Measurements from ENCODE around the gene CDKN2AIPNL.
"Not testable (repeated sequence)": the region's sequence is repeated elsewhere in the genome, so short reads cannot be mapped to it uniquely, and the experiment has no call there.

Gene CDKN2AIPNL

DNA sequence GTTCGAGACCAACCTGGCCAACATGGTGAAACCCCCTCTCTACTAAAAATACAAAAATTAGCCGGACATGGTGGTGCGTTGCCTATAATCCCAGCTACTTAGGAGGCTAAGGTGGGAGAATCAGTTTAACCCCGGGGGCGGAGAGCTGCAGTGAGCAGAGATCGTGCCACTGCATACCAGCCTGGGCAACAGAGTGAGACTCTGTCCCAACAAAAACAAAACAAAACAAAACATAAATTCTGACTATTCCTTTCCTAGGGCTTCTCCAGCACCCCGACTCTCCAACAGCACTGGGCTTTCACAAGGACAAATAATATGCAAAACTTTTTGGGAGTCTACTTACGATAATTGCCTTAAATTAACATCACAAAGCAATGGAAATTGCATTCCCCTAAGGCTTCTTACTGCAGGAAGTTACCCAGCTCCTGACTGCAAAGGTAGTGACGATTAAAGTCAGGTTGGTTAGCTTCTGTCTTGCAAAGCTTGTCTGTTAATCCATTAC is 15.9 kb upstream of the CDKN2AIPNL start:
- H3K4me1 Mint-ChIP-seq (ENCODE audit: low read depth) = peaks cover 4% of the 10 kb centered on the region
- no peaks in the 10 kb centered on the region for H3K9me3 Mint-ChIP-seq (ENCODE audit: low read depth)
- no peak overlapping the region for H3K4me3 Mint-ChIP-seq
- H3K36me3 Mint-ChIP-seq = no peaks in the 10 kb centered on the region
- no peak overlapping the region for H3K27ac Mint-ChIP-seq
- no peaks in the 10 kb centered on the region for H3K27me3 Mint-ChIP-seq

DNA sequence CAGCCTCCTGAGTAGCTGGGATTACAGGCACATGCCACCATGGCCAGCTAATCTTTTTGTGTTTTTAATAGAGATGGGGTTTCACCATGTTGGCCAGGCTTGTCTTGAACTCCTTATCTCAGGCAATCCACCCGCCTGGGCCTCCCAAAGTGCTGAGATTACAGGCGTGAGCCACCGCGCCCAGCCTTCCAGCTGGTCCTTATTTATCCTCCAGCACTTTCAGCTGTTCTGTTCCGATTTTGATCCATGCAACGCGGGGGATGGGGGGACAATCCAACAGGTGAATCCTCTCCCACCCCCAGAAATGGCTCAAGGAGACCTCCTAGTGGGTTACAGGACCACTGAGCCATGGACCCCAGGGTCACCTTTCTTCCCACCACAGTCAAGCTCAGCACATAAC is 14.7 kb upstream of the CDKN2AIPNL start:
- Mint-ChIP-seq H3K4me1 (ENCODE audit: low read depth) (no peaks in the 10 kb centered on the region), H3K27me3 (no peaks in the 10 kb centered on the region), H3K9me3 (ENCODE audit: low read depth) (no peaks in the 10 kb centered on the region), H3K4me3 (no peak overlapping the region), H3K27ac (no peak overlapping the region), H3K36me3 (no peaks in the 10 kb centered on the region)

DNA sequence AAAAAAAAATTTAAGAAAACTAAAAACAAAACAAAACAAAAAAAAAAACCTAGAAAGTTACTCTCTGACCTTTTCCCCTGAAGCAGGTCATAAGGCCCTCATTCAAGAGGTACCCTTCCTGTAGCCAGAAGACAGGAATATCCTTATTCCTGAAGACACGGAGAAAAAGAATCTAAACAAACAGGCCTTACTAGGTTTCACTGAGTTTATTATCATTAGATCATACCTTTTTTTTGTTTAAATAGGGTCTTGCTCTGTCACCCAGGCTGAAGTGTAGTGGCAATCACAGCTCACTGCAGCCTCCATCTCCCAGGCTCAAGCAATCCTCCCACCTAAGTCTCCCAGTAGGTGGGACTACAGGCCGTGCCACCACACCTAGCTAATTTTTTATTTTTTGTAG is 11.7 kb upstream of the CDKN2AIPNL start:
- no peaks in the 10 kb centered on the region for H3K36me3 Mint-ChIP-seq
- H3K27ac Mint-ChIP-seq = no peak overlapping the region
- H3K4me3 Mint-ChIP-seq = no peak overlapping the region
- H3K27me3 Mint-ChIP-seq = no peaks in the 10 kb centered on the region
- no peaks in the 10 kb centered on the region for H3K9me3 Mint-ChIP-seq (ENCODE audit: low read depth)
- H3K4me1 Mint-ChIP-seq (ENCODE audit: low read depth) = no peaks in the 10 kb centered on the region

DNA sequence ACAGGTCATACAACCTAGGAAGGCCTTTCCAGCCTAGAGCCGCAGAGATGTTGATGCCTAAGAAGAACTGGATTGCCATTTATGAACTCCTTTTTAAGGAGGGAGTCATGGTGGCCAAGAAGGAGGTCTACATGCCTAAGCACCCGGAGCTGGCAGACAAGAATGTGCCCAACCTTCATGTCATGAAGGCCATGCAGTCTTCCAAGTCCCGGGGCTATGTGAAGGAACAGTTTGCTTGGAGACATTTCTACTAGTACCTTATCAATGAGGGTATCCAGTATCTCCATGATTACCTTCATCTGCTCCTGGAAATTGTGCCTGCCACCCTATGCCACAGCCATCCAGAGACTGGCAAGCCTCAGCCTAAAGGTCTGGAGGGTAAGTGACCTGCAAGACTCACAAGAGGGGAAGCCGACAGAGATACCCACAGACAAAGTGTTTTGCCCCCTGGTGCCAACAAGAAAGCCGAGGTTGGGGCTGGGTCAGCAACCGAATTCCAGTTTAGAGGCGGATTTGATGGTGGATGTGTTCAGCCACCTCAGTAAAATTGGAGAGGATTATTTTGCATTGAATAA is 11.2 kb upstream of the CDKN2AIPNL start:
- Mint-ChIP-seq H3K4me3 (no peak overlapping the region), H3K36me3 (no peaks in the 10 kb centered on the region), H3K9me3 (ENCODE audit: low read depth) (no peaks in the 10 kb centered on the region), H3K4me1 (ENCODE audit: low read depth) (no peaks in the 10 kb centered on the region), H3K27me3 (no peaks in the 10 kb centered on the region), H3K27ac (no peak overlapping the region)

DNA sequence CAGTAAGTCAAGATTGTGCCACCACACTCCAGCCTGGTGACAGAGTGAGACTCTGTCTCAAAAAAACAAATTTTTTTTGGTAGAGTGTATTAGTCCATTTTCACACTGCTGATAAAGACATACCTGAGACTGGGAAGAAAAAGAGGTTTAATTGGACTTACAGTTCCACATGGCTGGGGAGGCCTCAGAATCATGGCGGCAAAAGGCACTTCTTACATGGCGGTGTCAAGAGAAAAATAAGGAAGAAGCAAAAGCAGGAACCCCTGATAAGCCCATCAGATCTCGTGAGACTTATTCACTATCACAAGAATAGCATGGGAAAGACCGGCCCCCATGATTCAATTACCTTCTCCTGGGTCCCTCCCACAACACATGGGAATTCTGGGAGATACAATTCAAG is 9.4 kb upstream of the CDKN2AIPNL start:
- H3K4me3 Mint-ChIP-seq; H3K4me1 Mint-ChIP-seq (ENCODE audit: low read depth); H3K27me3 Mint-ChIP-seq; H3K36me3 Mint-ChIP-seq; H3K9me3 Mint-ChIP-seq (ENCODE audit: low read depth); H3K27ac Mint-ChIP-seq: not testable (repeated sequence)

DNA sequence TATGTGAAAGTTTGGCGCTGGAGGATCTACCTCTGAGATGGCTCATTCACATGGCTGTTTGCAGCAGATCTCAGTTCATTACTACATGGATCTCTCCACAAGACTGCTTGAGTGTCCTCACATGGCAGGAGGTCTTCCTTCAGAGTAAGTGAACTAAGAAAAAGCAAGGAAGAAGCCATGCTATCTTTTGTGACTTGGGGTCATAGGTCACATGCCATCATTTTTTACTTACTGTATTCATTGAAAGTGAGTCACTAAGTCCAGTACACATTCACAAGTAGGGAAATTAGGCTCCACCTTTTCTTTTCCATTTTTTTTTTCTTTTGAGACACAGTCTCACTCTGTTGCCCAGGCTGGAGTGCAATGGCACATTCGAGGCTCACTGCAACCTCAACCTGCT is 8.7 kb upstream of the CDKN2AIPNL start:
- H3K4me1 Mint-ChIP-seq (ENCODE audit: low read depth) = no peaks in the 10 kb centered on the region
- H3K27me3 Mint-ChIP-seq = no peaks in the 10 kb centered on the region
- no peaks in the 10 kb centered on the region for H3K36me3 Mint-ChIP-seq
- H3K27ac Mint-ChIP-seq = no peak overlapping the region
- no peaks in the 10 kb centered on the region for H3K9me3 Mint-ChIP-seq (ENCODE audit: low read depth)
- no peak overlapping the region for H3K4me3 Mint-ChIP-seq

DNA sequence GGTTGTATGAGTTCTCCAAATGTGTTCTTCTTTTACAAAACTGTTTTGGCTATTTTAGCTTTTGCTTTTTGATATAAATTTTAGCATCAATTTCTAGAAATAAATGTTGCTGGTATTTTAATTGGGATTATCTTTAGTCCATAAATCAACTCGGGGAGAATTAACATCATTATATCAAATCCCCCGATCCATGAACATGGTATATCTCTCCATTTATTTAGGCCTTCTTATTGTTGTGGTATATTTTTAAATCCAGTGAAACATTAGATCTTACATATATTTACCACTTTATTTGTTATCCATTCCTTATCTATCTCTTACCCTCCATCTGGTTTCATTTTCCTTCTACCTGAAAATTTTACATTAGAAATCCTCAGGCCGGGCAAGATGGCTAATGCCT is 7.3 kb upstream of the CDKN2AIPNL start:
- H3K9me3 Mint-ChIP-seq (ENCODE audit: low read depth) = no peaks in the 10 kb centered on the region
- H3K4me1 Mint-ChIP-seq (ENCODE audit: low read depth) = no peaks in the 10 kb centered on the region
- no peak overlapping the region for H3K27ac Mint-ChIP-seq
- H3K4me3 Mint-ChIP-seq = no peak overlapping the region
- H3K36me3 Mint-ChIP-seq = no peaks in the 10 kb centered on the region
- no peaks in the 10 kb centered on the region for H3K27me3 Mint-ChIP-seq

DNA sequence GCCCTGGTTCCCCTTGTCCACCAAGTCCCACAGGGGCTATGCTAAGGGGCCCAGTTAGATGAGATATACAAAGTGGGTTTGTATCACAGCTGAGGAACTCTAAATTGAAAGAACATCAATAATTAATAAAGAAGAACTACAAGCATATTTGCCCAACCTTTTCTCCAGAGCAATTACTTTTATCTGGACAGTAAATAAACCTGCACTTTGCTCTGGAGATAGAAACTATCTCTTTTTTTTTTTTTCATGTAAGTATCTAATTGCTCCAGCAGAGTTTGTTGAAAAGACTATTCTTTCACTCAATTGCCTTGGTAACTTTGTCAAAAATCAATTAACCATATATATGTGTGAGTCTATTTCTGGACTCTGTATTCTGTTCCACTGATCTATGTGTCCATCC is 6.0 kb upstream of the CDKN2AIPNL start:
- H3K4me3 Mint-ChIP-seq = no peak overlapping the region
- no peaks in the 10 kb centered on the region for H3K36me3 Mint-ChIP-seq
- peaks cover 8% of the 10 kb centered on the region for H3K4me1 Mint-ChIP-seq (ENCODE audit: low read depth)
- H3K9me3 Mint-ChIP-seq (ENCODE audit: low read depth) = no peaks in the 10 kb centered on the region
- no peaks in the 10 kb centered on the region for H3K27me3 Mint-ChIP-seq
- no peak overlapping the region for H3K27ac Mint-ChIP-seq

DNA sequence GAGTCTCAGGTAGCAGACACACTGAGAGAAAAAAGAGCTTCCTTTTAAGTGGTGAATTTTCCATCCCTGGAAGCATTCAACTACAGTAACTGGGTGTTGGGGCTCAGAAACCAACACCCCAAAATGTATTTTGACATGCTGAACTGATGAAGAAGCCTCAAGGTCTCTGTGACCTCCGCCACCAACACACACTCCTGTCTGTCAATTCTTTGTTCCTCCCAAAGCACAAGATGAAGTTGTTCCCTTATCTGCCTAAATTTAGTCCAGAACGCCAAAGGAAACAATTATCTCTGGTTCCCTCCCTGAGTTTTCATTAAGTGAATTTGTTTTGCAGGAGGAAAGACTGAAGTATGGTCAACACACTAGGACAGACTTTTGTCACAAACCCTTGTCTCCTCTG is 1.4 kb upstream of the CDKN2AIPNL start:
- Mint-ChIP-seq H3K36me3 (no peaks in the 10 kb centered on the region), H3K27me3 (no peaks in the 10 kb centered on the region), H3K4me1 (ENCODE audit: low read depth) (peaks cover 30% of the 10 kb centered on the region), H3K9me3 (ENCODE audit: low read depth) (no peaks in the 10 kb centered on the region), H3K4me3 (peak overlapping the region; percentile 93), H3K27ac (peak overlapping the region; percentile 28)

DNA sequence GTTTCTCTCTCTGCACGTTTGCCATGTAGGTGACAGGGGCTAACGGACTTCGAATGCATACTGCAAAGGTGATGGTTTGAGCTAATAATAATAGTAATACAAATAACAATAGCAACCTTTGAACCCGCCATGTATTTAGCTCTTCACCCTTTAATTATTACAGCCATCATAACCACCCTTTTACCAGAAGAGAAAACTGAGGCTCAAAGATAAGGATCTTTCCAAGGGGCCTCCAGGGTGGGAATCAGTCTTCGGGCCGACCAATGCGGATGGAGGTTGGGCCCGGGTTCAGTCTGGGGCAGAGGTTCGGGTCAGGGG is 494 bp downstream of the CDKN2AIPNL start:
- Mint-ChIP-seq H3K36me3 (no peaks in the 10 kb centered on the region), H3K4me3 (peak overlapping the region; percentile 93), H3K4me1 (ENCODE audit: low read depth) (peaks cover 35% of the 10 kb centered on the region), H3K9me3 (ENCODE audit: low read depth) (no peaks in the 10 kb centered on the region), H3K27ac (peak overlapping the region; percentile 86), H3K27me3 (no peaks in the 10 kb centered on the region)

DNA sequence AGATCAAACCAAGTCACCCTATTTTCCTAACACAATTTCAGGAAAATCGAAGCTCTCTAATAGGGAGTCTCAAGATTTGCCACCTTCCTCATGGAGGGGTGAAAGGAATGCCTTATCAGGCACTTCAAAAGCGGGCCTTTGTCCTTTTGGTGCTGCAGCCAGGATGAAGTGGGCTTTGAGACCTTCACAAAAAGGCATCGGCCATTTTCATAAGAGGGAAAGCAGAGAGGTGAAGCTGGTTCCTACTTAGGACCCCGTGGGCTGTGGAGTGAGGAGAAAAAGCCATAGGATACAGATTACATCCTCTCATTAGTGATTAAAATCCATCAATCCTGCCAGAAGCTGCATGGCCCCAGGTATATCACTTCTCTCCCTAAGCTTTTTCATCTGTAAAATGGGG is 859 bp downstream of the CDKN2AIPNL start:
- peak overlapping the region; percentile 86 for H3K27ac Mint-ChIP-seq
- H3K27me3 Mint-ChIP-seq = no peaks in the 10 kb centered on the region
- no peaks in the 10 kb centered on the region for H3K9me3 Mint-ChIP-seq (ENCODE audit: low read depth)
- peaks cover 38% of the 10 kb centered on the region for H3K4me1 Mint-ChIP-seq (ENCODE audit: low read depth)
- H3K4me3 Mint-ChIP-seq = peak overlapping the region; percentile 93
- no peaks in the 10 kb centered on the region for H3K36me3 Mint-ChIP-seq

DNA sequence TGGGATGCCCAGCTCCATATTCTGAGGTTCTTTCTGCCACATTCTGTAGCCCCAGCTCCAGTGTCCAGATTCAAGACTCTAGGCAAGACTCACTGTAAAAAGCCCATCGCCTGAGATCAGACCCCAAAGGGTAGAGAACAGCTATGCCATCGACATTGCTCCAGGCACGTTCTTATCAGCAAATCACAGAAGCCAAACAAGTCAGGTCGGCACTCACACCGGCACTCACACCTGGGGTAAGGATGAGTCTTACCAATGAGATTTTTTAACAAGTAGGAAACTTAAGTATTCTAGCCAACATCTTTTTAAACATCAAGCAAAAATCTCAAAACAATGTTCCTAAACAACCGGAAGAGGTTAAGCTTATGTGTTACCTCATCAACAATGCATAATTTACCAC is 2.4 kb downstream of the CDKN2AIPNL start:
- Mint-ChIP-seq H3K27me3 (no peaks in the 10 kb centered on the region), H3K9me3 (ENCODE audit: low read depth) (no peaks in the 10 kb centered on the region), H3K4me1 (ENCODE audit: low read depth) (peaks cover 38% of the 10 kb centered on the region), H3K4me3 (peak overlapping the region; percentile 93), H3K36me3 (no peaks in the 10 kb centered on the region), H3K27ac (no peak overlapping the region)

DNA sequence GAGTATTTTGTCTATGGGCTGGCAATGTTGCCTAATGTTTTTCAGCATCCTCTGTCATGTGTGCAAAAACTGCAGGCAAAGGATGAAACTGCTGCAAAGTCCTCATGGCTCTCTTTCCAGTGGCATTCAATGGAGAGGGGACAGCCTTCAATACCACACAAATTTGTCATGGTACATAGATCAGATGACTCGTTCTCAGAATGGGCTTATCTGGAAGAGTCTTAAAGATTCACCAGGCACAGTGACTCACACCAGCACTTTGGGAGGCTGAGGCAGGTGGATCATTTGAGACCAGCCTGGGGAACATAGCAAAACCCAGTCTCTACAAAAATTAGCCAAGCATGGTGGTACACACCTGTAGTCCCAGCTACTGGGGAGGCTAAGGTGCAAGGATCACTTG is 5.3 kb downstream of the CDKN2AIPNL start:
- Mint-ChIP-seq H3K27ac (no peak overlapping the region), H3K9me3 (ENCODE audit: low read depth) (no peaks in the 10 kb centered on the region), H3K36me3 (no peaks in the 10 kb centered on the region), H3K4me3 (no peak overlapping the region), H3K27me3 (no peaks in the 10 kb centered on the region), H3K4me1 (ENCODE audit: low read depth) (peaks cover 24% of the 10 kb centered on the region)

DNA sequence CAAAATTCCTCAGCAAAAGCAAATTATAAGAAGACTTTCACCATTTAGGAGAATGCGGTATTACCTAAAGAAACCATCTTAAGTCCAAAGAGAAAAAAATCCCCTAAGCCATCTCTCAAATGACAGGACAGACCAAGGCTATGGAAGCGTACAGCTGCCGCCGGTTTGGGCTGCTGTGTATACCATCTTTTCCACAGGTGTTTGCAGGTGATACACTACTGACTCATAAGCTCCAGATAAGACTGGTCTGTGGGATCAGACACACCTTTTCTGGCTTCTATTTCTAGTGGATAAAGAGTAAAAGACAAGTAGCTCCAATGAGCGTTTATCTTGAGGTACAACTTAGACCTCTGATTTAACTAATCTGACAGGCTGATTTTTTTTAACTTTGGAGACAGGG is 7.7 kb downstream of the CDKN2AIPNL start:
- peaks cover 2% of the 10 kb centered on the region for H3K36me3 Mint-ChIP-seq
- no peak overlapping the region for H3K27ac Mint-ChIP-seq
- H3K4me1 Mint-ChIP-seq (ENCODE audit: low read depth) = peaks cover 8% of the 10 kb centered on the region
- no peak overlapping the region for H3K4me3 Mint-ChIP-seq
- H3K9me3 Mint-ChIP-seq (ENCODE audit: low read depth) = no peaks in the 10 kb centered on the region
- H3K27me3 Mint-ChIP-seq = no peaks in the 10 kb centered on the region

DNA sequence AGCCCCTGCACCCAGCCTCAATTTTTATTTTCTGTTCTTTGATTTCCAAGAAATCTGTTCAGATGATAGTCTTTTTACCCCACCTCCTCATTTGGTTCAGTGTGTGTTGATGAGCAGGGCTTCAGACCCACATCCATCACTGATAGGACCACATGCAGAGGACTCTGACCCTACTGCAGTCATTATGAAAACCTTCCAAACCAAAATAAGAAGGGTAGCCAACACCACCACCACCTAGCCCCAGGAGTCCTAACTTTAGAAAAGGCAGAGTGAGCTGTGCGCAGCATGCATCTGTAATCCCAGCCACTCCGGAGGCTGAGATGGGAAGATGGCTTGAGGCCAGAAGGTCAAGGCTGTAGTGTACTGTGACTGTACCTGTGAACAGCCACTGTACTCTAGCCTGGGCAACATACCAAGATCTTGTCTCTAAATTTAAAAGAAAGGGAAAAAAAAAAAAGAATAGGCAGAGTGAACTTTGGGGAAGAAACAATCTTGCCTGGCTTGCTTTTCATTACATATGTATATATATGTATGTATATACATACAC is 13.0 kb downstream of the CDKN2AIPNL start:
- Mint-ChIP-seq H3K36me3 (peaks cover 6% of the 10 kb centered on the region), H3K9me3 (ENCODE audit: low read depth) (no peaks in the 10 kb centered on the region), H3K4me1 (ENCODE audit: low read depth) (peaks cover 1% of the 10 kb centered on the region), H3K27me3 (no peaks in the 10 kb centered on the region), H3K27ac (no peak overlapping the region), H3K4me3 (no peak overlapping the region)

DNA sequence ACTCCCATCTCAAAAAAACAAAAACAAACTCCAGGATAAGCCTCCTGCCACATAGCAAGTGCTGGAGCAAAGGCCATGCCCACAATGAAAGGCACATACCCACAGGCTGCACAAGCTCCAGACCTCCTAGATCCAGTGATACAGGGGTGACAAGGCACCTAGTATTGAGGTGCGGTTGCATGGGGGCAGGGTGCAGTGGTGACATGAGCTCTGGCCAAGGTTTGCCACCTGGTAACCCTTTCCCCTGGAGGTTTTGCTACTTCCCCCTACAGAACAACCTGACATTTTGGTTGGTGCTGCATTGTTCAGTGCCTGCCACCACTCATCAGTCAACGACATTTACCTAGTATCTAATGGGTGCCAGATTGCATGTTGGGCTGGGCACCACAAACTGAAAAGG is 14.5 kb downstream of the CDKN2AIPNL start:
- Mint-ChIP-seq H3K4me1 (ENCODE audit: low read depth) (peaks cover 3% of the 10 kb centered on the region), H3K27ac (no peak overlapping the region), H3K27me3 (no peaks in the 10 kb centered on the region), H3K4me3 (no peak overlapping the region), H3K36me3 (peaks cover 9% of the 10 kb centered on the region), H3K9me3 (ENCODE audit: low read depth) (no peaks in the 10 kb centered on the region)
